Ovary (tissue), 9 donors: ENCODE data around the gene THBS1. TPM values are rescaled to one million over a fixed set of nuclear protein-coding genes. Genes with fewer than 3 reads are reported as not detected.

Source experiments
- DNase-seq, 5 donors: peaks; one replicate each; pipeline ENCODE4 v3.0.0-alpha.2; 2019 to 2020
- H3K27ac ChIP-seq, 2 donors: fragments of 200-600 bp; one replicate each; pipeline versions ENCODE4 v1.5.1 to v1.8.0; 2019 to 2022
- H3K27me3 ChIP-seq: fragments of 200-600 bp; one replicate; pipeline ENCODE4 v1.8.0; 2022
- H3K36me3 ChIP-seq: fragments of 200-600 bp; sonication (generic); one replicate; pipeline ENCODE4 v1.5.1; 2019
- H3K4me1 ChIP-seq: one replicate; pipeline ENCODE4 v1.8.1; 2013; ENCODE audit warnings: mild to moderate bottlenecking, moderate library complexity; ENCODE audit not compliant: insufficient read depth
- H3K4me3 ChIP-seq: fragments of 200-600 bp; sonication (generic); one replicate; pipeline ENCODE4 v1.5.1; 2017
- H3K9me3 ChIP-seq, 2 donors: fragments of 200-600 bp in 1 of 2; sonication (generic) in 1 of 2; one replicate each; pipeline versions ENCODE4 v1.5.1 to v1.8.1; 2013 to 2019; ENCODE audit warnings: mild to moderate bottlenecking in 1 of 2, moderate library complexity in 1 of 2
- EP300 ChIP-seq: sonication (generic); formaldehyde crosslinking; IDR thresholded peaks from one replicate; pipeline ENCODE4 v1.6.1; 2017; ENCODE audit warnings: antibody characterized with exemption
- POLR2A ChIP-seq: fragments of 450-650 bp; IDR thresholded peaks from one replicate; pipeline ENCODE4 v1.6.1; 2017; ENCODE audit warnings: antibody characterized with exemption, mild to moderate bottlenecking, moderate library complexity
- WGBS, 3 donors: extraction: QIAGEN DNeasy Blood & Tissue Kit in 1 of 3; methylation state at CpG; one replicate each; pipeline versions ENCODE4 v1.1.5 to v1.1.7; 2013 to 2017; 5-methylcytosine and 5-hydroxymethylcytosine counted together
- intact Hi-C, 4 donors: fragments of 100-400 bp; cut with DNase I; formaldehyde crosslinking; loops; one replicate each; pipeline versions ENCODE4 v1.11.0 to v1.15.1; 2022 to 2023
- polyA plus RNA-seq, 2 donors: library from polyadenylated mRNA; stranded (reverse); fragments of 200-250 nt in 1 of 2; fragments of 350-450 nt in 1 of 2; fragmentation: Illumina TruSeq in 1 of 2; extraction: RNeasy Lipid Tissue Mini Kit (QIAGEN cat#74804) in 1 of 2; gene quantifications; one replicate each; pipeline ENCODE4 v1.2.3, GENCODE V29; 2013 to 2014
- total RNA-seq, 7 donors: library from RNA; depleted of rRNA in 2 of 7; stranded (reverse); fragments of >200 nt in 2 of 7; fragmentation: NEBNext Ultra II Directional in 3 of 7; extraction: Animal tissue kit (Norgen Biotek cat#: 25700) in 3 of 7; gene quantifications; one replicate each; pipeline versions ENCODE4 v1.1.0 to v1.2.4, GENCODE V29; 2016 to 2023
- TF ChIP-seq, protein P1 (sequence below), 3 donors: fragments of 450-650 bp in 2 of 3; fragments of 200-600 bp in 1 of 3; IDR thresholded peaks; one replicate each; pipeline versions ENCODE4 v1.5.1 to v1.8.0; 2016 to 2022; ENCODE audit warnings: antibody characterized with exemption in 3 of 3, mild to moderate bottlenecking in 1 of 3
- donor health status: DM: no; HTN: no; CAD: no; lungs with moderate emphysema.
- donor health status: DM: no; HTN: no; CAD: no.
- donor health status: Bipolar disorder and iron deficiency.
- donor health status: DM: yes; HTN: yes; CAD: no.
- donor health status: DM: no; HTN: no; CAD: no.
- donor health status: DM: yes; HTN: yes; CAD: no.

THBS1 gene
- total and polyA plus RNA-seq, 9 donors: 53.6 to 428 (median 154) TPM

DNA sequence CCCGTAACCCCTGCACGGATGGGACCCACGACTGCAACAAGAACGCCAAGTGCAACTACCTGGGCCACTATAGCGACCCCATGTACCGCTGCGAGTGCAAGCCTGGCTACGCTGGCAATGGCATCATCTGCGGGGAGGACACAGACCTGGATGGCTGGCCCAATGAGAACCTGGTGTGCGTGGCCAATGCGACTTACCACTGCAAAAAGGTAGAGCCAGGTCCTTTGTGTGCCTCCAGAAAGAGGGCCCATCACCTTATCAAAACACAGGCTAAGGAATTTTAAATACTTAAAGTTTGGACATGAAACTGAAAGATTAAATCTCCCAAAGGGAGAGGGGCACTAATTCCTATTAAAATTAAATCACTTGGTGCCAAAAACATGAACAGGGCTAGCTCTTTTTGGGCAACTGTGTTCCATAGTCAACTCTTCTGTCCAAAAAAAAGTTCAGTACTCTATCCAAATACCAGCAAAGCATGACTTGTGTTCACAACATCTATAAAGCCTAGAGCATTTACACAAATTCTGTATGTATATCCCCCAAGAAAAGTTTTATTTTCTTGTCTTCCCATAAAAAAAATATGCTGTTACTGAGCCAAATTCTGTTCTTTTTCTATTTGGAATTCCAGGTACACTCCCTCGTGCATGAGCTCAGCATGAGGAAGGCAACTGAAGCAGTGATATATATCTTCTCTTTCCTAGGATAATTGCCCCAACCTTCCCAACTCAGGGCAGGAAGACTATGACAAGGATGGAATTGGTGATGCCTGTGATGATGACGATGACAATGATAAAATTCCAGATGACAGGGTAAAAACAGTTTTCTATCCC, 9.2 kb downstream of the THBS1 start:
- H3K4me1 ChIP-seq: peaks cover 7% of the 10 kb centered on the region
- no peak for DNase-seq
- H3K36me3 ChIP-seq: no peaks in the 10 kb centered on the region
- TF ChIP-seq EP300 (no peak), POLR2A (no peak)
- TF ChIP-seq, protein P1, sequence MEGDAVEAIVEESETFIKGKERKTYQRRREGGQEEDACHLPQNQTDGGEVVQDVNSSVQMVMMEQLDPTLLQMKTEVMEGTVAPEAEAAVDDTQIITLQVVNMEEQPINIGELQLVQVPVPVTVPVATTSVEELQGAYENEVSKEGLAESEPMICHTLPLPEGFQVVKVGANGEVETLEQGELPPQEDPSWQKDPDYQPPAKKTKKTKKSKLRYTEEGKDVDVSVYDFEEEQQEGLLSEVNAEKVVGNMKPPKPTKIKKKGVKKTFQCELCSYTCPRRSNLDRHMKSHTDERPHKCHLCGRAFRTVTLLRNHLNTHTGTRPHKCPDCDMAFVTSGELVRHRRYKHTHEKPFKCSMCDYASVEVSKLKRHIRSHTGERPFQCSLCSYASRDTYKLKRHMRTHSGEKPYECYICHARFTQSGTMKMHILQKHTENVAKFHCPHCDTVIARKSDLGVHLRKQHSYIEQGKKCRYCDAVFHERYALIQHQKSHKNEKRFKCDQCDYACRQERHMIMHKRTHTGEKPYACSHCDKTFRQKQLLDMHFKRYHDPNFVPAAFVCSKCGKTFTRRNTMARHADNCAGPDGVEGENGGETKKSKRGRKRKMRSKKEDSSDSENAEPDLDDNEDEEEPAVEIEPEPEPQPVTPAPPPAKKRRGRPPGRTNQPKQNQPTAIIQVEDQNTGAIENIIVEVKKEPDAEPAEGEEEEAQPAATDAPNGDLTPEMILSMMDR (IDR thresholded peaks at IDR 0.05): no peak
- H3K27ac ChIP-seq: no peak overlapping the region
- no peak overlapping the region for H3K4me3 ChIP-seq
- no peaks in the 10 kb centered on the region for H3K9me3 ChIP-seq
- no peaks in the 10 kb centered on the region for H3K27me3 ChIP-seq
- intact Hi-C loops: loop anchor here in 3 of 4 donors (10.0 kb wide), 4 partner anchors 165 to 775 kb away; no protein-coding TSS in a partner anchor
- WGBS, 3 donors: 84 to 87% (median 84%) methylated on average over 13 of the region's 13 CpGs

DNA sequence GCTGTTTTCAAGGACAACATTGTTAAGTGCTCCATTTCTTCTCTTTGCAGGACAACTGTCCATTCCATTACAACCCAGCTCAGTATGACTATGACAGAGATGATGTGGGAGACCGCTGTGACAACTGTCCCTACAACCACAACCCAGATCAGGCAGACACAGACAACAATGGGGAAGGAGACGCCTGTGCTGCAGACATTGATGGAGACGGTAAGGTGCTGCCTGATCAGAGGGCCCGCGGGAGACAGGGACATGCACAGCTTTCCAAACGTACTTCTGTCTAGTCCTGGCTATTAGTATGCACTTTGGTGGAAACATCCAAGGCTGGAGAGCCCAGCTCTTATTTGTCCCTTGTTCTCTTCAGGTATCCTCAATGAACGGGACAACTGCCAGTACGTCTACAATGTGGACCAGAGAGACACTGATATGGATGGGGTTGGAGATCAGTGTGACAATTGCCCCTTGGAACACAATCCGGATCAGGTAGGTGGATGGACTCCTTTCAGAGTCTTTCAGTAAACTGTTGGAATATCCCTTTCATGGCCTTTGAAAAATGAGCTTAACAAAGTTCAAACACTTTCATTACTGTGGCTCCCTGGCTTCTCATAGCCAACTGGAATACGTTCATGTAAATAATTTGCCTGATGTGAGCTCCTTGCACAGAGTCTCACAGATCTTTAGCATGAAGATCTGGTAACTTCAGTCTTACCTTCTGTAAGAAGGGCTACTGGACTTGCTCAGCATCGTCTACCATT, 10.4 kb downstream of the THBS1 start:
- Histone ChIP-seq H3K4me3 (no peak overlapping the region), H3K36me3 (no peaks in the 10 kb centered on the region), H3K4me1 (peaks cover 2% of the 10 kb centered on the region), H3K27ac (no peak overlapping the region), H3K9me3 (no peaks in the 10 kb centered on the region), H3K27me3 (no peaks in the 10 kb centered on the region)
- TF ChIP-seq EP300 (no peak), POLR2A (no peak)
- TF ChIP-seq, protein P1 (IDR thresholded peaks at IDR 0.05): no peak
- DNase-seq: no peak
- WGBS, 3 donors: 72 to 77% (median 73%) methylated on average over 11 of the region's 11 CpGs
- intact Hi-C loops: no loop called here

DNA sequence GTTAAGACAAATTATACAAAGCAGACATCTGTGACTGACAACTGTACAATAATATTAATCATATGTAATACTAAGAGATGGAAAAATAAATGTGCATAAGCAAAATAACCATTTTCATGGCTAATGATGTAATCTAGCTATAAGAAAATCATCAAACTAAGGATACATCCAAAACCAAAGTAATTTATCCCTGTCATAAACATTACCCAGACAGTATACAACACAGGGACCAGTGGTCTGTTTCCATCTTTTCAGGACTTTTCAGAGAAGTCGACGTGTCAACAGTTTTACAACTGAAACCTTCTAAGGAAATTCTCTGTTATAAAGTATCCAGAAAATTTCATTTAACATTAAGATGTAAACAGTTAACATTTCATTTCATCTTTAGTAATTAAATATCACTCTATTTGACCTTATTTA, 11.0 kb downstream of the THBS1 start:
- H3K36me3 ChIP-seq: no peaks in the 10 kb centered on the region
- intact Hi-C loops: no loop called here

DNA sequence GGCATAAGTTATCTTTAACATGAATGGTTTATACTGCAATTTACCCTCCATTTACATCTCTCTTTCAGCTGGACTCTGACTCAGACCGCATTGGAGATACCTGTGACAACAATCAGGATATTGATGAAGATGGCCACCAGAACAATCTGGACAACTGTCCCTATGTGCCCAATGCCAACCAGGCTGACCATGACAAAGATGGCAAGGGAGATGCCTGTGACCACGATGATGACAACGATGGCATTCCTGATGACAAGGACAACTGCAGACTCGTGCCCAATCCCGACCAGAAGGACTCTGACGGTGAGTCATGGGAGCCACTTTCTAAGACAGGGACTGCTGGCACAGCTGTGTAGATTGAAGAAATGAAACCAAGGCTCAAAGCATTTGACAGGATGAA, 11.6 kb downstream of the THBS1 start:
- H3K27me3 ChIP-seq: no peaks in the 10 kb centered on the region
- WGBS, 3 donors: 86 to 89% (median 88%) methylated on average over 6 of the region's 6 CpGs
- H3K9me3 ChIP-seq: no peaks in the 10 kb centered on the region
- DNase-seq: no peak
- H3K4me3 ChIP-seq: no peak overlapping the region
- intact Hi-C loops: no loop called here
- peaks cover 2% of the 10 kb centered on the region for H3K4me1 ChIP-seq
- no peaks in the 10 kb centered on the region for H3K36me3 ChIP-seq
- no peak for TF ChIP-seq POLR2A
- no peak overlapping the region for H3K27ac ChIP-seq

More for the DNA sequence above, 11.0 kb downstream of the THBS1 start:
- Histone ChIP-seq H3K27me3 (no peaks in the 10 kb centered on the region), H3K27ac (no peak overlapping the region), H3K4me3 (no peak overlapping the region), H3K4me1 (peaks cover 2% of the 10 kb centered on the region), H3K9me3 (no peaks in the 10 kb centered on the region)
- no peak for DNase-seq
- TF ChIP-seq, protein P1 (IDR thresholded peaks at IDR 0.05): no peak
- TF ChIP-seq POLR2A (no peak), EP300 (no peak)
- WGBS, 3 donors: 54 to 74% (median 69%) methylated on average over 2 of the region's 2 CpGs
